HEK293T (cell line): ENCODE results near the gene INPP5A.

ENCODE experiments used
- FOXA1 ChIP-seq: fragments of 450-650 bp; IDR thresholded peaks from 2 replicates; pipeline ENCODE4 v1.6.1; 2016; ENCODE audit warnings: mild to moderate bottlenecking
- FOXM1 ChIP-seq: fragments of 450-650 bp; IDR thresholded peaks from 2 replicates; pipeline ENCODE4 v1.6.1; 2017; ENCODE audit warnings: mild to moderate bottlenecking, borderline replicate concordance
- SP1 ChIP-seq: fragments of 450-650 bp; IDR thresholded peaks from 2 replicates; pipeline ENCODE4 v1.6.1; 2017
- TARDBP ChIP-seq: fragments of 450-650 bp; IDR thresholded peaks from 2 replicates; pipeline ENCODE4 v1.6.1; 2016

GRCh38 chr10:132786884-132787494 lies 249.4 kb downstream of the INPP5A start:
- TF ChIP-seq FOXA1 (no peak), TARDBP (no peak), FOXM1 (no peak), SP1 (no peak)
